ENCODE data around the gene DCDC2C.

Gene DCDC2C

DNA sequence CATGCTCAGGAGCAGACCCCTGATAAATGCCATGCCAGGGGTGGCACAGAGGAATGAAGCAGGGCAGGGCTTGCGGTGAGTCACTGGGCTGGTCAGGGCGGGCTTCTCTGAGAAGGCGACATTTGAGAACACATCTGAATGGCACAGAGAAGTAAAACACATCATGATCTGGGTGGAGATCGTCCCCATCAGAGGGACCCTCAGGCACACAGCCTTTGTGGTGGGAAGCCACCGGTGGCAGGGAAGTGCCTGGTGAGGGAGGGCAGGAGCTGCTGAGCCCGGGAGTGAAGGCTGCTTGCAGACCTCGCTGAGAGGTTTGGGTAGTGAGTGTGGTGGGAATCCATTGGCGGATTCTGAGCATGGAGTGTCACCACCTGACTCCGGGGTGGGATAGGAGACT lies 44.5 kb downstream of the DCDC2C start:
- no peak for DNase-seq

- DNase-seq, result no peak
These were observed 45.8 kb downstream of the DCDC2C start for GRCh38 chr2:3749201-3749600.

DNA sequence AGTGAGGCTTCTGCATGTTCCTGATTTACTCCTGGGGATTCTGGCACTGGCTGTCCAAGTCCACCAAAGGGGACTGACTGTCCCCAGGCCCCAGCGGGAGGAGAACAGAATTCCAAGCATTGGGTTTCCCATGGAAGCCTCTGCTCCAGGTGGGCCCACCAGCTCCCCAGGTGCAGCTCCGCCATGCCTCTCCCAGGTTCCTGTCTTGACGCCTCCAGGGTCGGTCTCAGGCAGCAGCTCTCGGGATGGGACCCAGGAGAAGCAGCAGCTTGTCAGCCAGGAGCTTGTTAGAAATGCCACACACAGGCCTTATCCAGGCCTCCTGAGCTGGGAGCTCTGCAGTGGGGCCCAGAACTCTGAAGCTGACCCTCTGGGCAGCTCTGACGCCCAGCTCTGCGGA lies 47.9 kb downstream of the DCDC2C start:
- DNase-seq, result no peak

DNA sequence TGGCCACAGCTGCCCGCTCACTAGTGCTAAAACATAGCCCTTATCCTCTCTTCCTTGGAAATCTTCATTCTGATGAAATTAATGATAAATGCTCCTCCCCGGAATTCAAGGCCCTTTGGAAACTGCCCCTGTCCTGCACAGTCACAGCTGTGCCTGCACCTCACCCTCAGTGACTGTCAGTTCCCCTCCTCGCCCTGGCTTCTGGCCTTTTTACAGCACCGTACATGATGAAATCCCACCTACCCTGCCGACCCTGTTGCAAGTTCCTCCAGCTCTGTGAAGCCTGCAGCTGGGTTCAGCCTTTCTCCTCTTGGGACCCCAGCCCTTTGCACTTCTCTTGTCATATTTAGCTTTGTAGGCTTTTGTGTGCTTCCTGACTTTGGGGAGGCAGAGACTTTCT lies 48.4 kb downstream of the DCDC2C start:
- no peak for DNase-seq

- DNase-seq, result no peak
These were observed 49.0 kb downstream of the DCDC2C start for GRCh38 chr2:3752376-3752775.

DNA sequence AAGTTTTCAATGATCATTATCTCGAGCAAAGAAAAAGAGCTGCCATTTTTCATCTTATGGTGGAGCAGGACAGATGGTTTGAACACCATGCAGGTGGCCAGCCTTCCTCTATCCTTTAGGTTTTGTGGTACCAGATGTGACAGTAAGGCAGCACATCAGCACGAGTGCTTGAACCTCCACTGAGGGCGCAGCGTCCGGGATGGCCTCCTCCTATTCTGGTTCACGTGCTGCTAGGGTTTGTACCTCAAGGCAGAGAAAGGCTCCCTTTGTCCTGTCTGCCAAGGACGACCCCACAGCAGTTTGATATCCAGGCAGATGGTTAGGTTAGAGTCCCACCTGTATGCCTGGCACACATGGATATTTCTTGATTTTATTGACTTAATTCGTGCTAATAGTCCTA lies 50.2 kb downstream of the DCDC2C start:
- DNase-seq, result no peak

DNA sequence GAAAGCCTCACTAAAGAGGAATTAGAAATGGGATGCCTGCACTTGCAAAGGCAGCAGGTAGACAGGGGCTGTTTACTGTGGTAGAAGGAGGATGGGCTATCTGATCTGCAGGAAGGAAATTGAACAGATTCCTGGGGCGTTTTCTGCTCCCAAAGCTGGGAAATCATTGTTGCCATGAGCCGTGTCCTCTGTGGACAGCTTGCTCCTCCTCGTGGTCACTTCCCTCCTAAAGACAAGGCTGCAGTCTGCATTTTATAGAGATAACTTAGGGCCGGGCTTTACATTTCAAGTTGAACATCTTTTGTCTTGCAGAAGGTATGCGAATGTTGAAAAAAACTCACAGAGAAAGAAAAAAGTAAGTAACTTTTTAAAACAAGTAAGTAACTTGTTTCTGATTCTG lies 50.9 kb downstream of the DCDC2C start:
- no peak for DNase-seq

DNA sequence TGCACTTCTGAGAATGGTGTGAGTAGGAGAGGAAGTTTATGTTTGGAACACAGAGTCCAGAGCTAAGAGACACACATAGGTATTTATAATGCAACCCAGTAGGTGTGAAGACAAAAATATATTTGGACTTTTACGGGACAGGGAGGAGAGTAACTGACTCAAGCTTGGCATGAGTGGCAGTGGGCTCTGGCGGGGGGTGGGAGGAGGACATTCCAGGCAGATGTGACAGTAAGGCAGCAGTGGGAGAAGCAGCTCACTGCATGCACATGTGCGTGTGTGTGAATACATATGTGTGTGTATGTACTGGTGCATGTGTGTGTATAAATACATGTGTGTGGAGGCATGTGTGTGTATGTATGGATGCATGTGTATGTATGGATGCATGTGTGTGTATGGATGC lies 51.4 kb downstream of the DCDC2C start:
- DNase-seq, result no peak

GRCh38 chr2:3755277-3755676 lies 51.9 kb downstream of the DCDC2C start:
- no peak for DNase-seq

DNA sequence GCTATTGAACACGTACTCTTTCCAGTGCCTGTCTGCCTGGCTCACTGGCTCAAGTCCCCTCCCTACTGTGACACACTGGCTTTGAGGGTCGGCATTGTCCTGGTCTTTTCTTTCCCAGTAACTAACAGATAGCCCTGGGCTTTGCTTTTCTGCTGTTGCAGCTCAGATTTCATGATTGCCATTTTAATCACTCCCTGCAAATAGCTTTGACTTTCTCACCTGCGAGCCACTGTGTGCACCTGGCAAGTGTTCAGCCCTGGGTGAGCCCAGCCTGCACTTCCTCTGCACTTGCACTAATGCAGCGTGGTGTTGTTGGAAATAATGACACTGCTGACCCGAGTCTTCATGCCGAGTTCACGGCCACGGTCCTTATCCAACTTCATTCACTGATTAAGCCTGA lies 52.9 kb downstream of the DCDC2C start:
- DNase-seq, result peak in 1 of 2 experiments; percentile 34

DNA sequence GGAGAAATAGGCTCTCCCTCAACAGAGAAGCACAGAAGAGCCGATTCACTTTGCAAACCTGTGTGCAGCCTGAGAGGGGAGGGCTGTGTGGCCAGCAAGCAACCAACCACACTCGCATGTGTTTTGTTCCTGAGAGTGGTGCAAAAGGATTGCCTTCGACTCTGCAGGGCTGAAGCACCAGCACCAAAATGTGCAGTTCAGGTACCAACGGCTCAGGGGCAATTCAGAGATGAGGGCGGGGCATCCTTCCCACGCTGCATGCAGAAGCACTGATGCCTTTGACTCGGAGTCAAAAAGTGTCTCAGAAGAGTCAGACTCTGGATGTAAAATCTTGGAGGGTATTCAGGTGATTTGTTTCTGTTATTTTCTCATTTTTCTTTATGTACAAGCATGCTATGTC lies 55.5 kb downstream of the DCDC2C start:
- no peak for DNase-seq

DNA sequence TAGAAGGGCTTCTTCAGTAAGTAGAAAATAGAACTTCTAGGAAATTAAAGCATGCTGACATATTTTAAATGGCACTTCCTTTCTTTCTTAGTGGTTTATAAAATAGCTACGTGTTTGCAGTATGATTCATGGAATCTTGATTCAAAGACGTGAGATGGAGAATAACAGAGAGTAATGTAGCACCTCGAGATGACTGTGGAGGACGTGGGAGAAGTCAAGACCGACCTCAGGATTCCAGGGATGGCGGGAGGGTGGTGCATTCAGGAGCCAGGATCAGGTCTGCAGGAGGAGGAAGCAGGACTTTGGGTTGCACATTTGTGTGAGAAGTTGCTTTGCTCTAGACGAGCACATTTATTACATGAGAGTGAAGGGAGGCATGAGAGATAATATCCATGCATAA lies 56.0 kb downstream of the DCDC2C start:
- no peak for DNase-seq

DNA sequence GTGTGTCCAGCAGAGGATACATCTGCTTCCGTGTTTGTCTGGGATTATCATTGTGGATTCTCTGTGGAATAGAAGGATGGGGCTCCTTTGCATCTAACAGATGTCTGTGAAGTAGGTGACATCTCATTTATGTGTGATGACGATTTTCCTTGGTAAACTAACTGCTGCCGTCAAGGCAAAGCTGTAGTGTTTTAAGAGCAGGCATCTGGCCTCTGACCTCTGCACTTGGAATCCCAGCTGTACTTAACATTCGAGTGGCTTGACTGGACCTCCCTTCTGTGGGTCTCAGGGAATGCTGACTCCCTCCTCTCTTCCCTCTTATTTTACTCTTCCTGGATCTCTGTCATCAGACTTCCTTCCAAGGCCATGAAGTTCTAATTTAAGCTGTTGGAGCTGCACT lies 56.4 kb downstream of the DCDC2C start:
- no peak for DNase-seq

DNA sequence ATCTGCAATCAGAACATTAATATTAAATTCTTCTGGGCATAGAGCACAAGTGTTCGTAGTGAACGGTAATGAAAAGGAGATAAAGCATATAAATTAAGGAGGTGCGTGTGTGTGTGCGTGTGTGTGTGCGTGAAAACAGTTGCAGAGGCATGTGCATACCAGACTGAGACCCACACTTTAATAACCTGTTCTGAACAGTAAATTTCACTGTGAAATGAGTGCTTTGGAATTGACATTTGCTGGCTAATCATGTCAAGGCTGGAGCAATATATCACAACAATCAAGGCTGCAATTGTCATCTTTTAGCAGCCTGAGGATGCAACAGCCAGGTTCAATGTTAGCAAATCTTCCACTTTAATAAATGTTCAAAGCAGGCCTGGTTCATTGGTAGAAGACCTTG lies 57.9 kb downstream of the DCDC2C start:
- no peak for DNase-seq

DNA sequence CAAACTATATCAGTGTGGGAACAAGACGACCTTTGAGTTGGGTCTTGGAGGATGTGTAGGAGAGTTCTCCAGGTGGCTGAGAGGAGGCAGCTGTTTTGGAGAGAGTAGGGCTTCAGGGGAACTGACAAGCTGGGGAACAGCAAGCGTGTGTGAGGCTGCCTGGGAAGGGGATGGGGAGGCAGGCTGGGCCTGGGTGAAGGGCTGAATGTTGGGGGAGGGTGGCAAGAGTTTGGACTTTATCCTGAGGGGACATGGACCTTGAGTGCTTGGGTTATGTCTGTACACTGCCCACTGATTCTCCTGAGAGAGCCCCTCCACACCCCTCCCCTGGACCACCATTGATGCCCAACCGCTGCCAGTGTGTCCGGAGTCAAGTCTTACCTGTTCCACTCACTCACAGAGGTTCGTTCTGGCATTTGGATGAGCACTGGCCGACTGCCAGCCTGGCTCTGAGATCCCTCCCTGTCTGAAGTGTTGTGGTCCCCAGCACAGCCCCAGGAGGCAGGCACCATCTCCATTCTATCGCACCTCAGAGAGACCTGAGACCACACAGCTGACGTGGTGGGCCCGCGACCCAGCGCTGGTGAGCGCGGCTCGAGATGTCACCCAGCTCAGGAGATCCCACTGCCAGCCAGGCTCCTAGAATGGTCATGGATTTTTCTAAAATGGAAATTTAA lies 59.5 kb downstream of the DCDC2C start:
- no peak for DNase-seq

GRCh38 chr2:3766824-3767223 lies 63.4 kb downstream of the DCDC2C start:
- DNase-seq, result no peak

DNA sequence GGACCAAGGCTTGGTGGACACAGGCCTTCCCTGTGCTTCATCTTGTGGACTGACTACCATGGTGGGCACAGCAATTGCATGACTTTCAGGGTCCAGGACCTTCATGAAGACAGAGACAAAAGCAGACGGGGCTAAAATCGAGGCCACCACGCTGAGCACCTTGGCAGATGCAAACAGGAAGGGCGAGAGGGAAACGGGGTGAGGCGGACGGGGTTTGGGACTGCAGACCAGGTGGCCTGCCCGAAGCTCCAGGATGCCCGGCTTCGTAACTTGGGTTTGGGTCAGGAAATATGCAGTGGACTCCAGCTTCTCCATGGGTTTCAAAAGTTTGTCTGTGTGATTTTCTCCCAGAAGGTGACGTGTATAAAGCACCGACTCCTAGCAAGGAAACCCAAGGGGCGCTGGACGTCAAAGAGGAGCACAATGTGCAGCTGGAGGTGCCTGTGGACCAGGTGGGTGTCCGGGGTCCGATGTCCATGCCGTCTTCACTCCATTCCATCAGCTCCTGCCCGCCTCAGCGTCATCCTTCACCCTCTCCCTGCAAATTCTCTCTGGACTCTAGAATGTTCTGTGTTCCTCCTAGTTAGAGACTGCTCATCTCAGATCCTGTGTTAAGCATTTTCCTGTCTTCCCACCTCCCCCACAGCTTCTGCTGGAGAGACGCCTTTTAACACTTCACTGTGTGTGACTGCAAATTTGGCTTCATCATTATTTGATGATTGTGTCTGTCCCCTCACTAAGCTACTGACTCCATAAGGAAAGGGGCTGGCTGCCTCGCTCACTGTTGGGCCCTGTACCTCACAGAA lies 65.8 kb downstream of the DCDC2C start:
- no peak for DNase-seq

DNA sequence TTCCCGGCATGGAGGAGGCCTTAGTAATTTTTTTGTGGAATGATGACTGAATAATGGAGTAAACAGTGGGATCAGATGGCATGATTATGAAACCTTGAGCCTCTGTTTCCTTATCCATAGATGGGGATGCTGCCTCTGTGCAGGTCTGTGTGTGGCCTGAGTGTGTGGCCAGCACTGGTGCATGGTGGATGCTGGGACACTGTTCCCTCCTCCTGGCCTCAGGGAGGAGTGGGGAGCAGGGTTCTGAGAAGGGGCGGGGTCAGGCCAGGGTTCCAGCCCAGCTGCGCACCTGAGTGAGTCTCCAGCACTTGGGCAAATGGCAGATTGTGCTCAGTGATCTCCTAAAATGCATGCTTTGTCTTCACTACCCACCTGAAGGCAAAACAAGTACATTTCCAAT lies 66.4 kb downstream of the DCDC2C start:
- no peak for DNase-seq

- no peak for DNase-seq
These were observed 67.5 kb downstream of the DCDC2C start for GRCh38 chr2:3770724-3771415.

DNA sequence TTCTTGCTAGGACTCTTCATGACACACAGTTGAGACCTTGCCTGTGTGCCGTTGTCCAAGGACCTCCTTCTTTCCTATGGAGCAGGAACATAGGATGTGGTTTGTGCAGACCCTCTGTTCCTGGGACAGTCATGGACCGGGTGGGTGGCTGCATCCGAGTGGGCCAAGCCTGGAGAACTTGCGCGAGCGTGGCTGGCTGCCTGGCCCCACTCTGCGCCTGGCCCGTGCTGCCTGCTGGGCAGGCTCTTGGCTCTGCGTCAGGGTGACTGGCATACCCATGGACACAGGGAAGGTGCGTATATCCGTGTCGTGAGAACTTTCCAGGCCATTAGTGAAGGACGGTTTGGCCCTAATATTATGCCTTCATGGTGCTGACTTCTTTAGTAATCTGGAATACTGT lies 68.2 kb downstream of the DCDC2C start:
- DNase-seq, result no peak

DNA sequence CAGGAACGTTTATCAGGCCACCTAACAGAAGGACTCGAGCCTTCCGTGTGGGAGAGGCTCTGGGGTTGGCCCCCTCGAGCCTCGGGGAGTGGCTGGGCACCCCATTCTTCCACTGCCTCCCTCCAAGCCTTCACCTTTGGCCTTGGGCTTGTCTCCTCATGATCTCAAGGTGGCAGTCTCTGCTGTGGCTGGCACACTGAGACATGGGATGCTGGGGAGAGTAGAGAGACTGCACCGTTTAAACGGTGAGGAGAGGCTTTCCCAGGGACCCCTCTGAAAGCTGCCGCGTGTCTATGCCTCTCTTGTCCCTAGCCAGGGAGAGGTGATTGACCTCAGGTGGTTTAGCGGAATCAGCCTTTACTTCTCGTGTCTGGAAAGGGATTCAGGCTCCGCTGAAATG lies 71.0 kb downstream of the DCDC2C start:
- DNase-seq, result no peak

GRCh38 chr2:3776311-3776710 lies 72.9 kb downstream of the DCDC2C start:
- no peak for DNase-seq

GRCh38 chr2:3777966-3778365 lies 74.6 kb downstream of the DCDC2C start:
- DNase-seq, result no peak

GRCh38 chr2:3778851-3779495 lies 75.6 kb downstream of the DCDC2C start:
- no peak for DNase-seq
